HepG2 (cell line): ENCODE results near the gene HOXD9. TPM values are rescaled to one million over a fixed set of nuclear protein-coding genes. Genes with fewer than 3 reads are reported as not detected.

ENCODE experiments used
- ATAC-seq: fragments of 200-7000 bp; cut with Tn5 transposase; 3 replicates; pipeline ENCODE4 v1.9.1; 2020; ENCODE audit warnings: mild to moderate bottlenecking, moderate library complexity
- BruUV-seq: library from RNA; stranded (reverse); fragments of 400-500 nt; replicated peaks from 2 replicates; lab custom pipeline; 2021; lab: Mats Ljungman, UMichigan
- CTCF ChIA-PET: fragments of 300-600 bp; formaldehyde crosslinking; extraction: SDS; loops from one replicate; lab custom pipeline; 2021; ENCODE audit warnings: low total read pairs, inconsistent platforms, low intra/inter-chr PET ratio; lab: Yijun Ruan, JAX
- POLR2A ChIA-PET: fragments of 350-600 bp; sonication (Branson Sonifier 250); formaldehyde crosslinking; loops from one replicate; lab custom pipeline; 2020; ENCODE audit warnings: antibody characterized with exemption, inconsistent platforms; lab: Yijun Ruan, JAX
- DNase-seq: peaks from one replicate; pipeline ENCODE4 v3.0.0-alpha.2; 2015; ENCODE audit warnings: low spot score
- FAIRE-seq: peaks from 3 replicates; lab custom pipeline; 2011; peaks lifted over from hg19 to GRCh38; lab: Jason Lieb, UNC
- H2AFZ ChIP-seq: one replicate; pipeline ENCODE4 v1.6.1; 2011; ENCODE audit warnings: low read length, inconsistent platforms
- H3K27ac ChIP-seq: fragments of 300-600 bp; 3 replicates; pipeline ENCODE4 v1.8.0; 2011; ENCODE audit warnings: mixed run types, mild to moderate bottlenecking, mixed read lengths, low read length, inconsistent platforms; ENCODE audit not compliant: insufficient read depth; ENCODE audit errors: extremely low read length
- H3K27me3 ChIP-seq, 2 experiments: fragments of 200-600 bp in 1 of 2; 2 replicates in 1 of 2; 3 replicates in 1 of 2; pipeline versions ENCODE4 v1.6.0 to v1.8.0; 2011; ENCODE audit warnings: low read length in 2 of 2, mild to moderate bottlenecking in 2 of 2, moderate library complexity in 2 of 2, inconsistent platforms in 1 of 2; ENCODE audit not compliant: insufficient read depth in 2 of 2, control insufficient read depth in 1 of 2
- H3K36me3 ChIP-seq, 2 experiments: fragments of 200-600 bp in 1 of 2; replicated peaks in 1 of 2; 2 replicates in 1 of 2; 3 replicates in 1 of 2; pipeline versions ENCODE4 v1.5.1 to v1.8.0; 2011; ENCODE audit warnings: low read length in 2 of 2, inconsistent platforms in 1 of 2; ENCODE audit not compliant: insufficient read depth in 2 of 2, control insufficient read depth in 1 of 2
- H3K4me1 ChIP-seq: 2 replicates; pipeline ENCODE4 v1.5.1; 2012; ENCODE audit warnings: low read length, inconsistent platforms; ENCODE audit not compliant: insufficient read depth
- H3K4me2 ChIP-seq: 2 replicates; pipeline ENCODE4 v1.6.0; 2011; ENCODE audit warnings: low read depth, low read length, inconsistent platforms
- H3K4me3 ChIP-seq, 3 experiments: fragments of 200-600 bp in 1 of 3; sonication (generic), shearing (Covaris generic) in 1 of 3; replicated peaks in 1 of 3; 2 replicates each; pipeline ENCODE4 v1.5.1; 2011 to 2016; ENCODE audit warnings: low read length in 3 of 3, inconsistent platforms in 2 of 3, low read depth in 2 of 3, mild to moderate bottlenecking in 2 of 3, control low read depth in 1 of 3, mixed read lengths in 1 of 3; ENCODE audit not compliant: insufficient read depth in 1 of 3
- H3K79me2 ChIP-seq: one replicate; pipeline ENCODE4 v1.6.1; 2011; ENCODE audit warnings: low read length, inconsistent platforms; ENCODE audit not compliant: insufficient read depth
- H3K9ac ChIP-seq: 2 replicates; pipeline ENCODE4 v1.6.0; 2011; ENCODE audit warnings: mild to moderate bottlenecking, low read depth, low read length, inconsistent platforms; ENCODE audit not compliant: insufficient read depth
- H3K9me3 ChIP-seq: 2 replicates; pipeline ENCODE4 v1.5.1; 2012; ENCODE audit warnings: mild to moderate bottlenecking, low read length
- H4K20me1 ChIP-seq: 2 replicates; pipeline ENCODE4 v1.6.0; 2011; ENCODE audit warnings: inconsistent platforms, mild to moderate bottlenecking, low read length, moderate library complexity; ENCODE audit not compliant: insufficient read depth
- AHR ChIP-seq: IDR thresholded peaks from 2 replicates; pipeline ENCODE4 v1.6.1; 2018; ENCODE audit warnings: missing genetic modification reagents, missing compliant biosample characterization
- FOXJ3 ChIP-seq: sonication (generic); formaldehyde crosslinking; IDR thresholded peaks from 2 replicates; pipeline ENCODE4 v1.4.0; 2020; ENCODE audit warnings: missing genetic modification reagents, mild to moderate bottlenecking, borderline replicate concordance
- KLF12 ChIP-seq: sonication (generic); formaldehyde crosslinking; IDR thresholded peaks from 2 replicates; pipeline ENCODE4 v1.4.0; 2020; ENCODE audit warnings: missing genetic modification reagents, borderline replicate concordance
- MYPOP ChIP-seq: sonication (generic); formaldehyde crosslinking; IDR thresholded peaks from 2 replicates; pipeline ENCODE4 v1.8.1; 2023; ENCODE audit warnings: mild to moderate bottlenecking, moderate library complexity, missing genetic modification reagents
- NFE2L2 ChIP-seq: fragments of 150-350 bp; IDR thresholded peaks from 2 replicates; pipeline ENCODE4 v1.6.1; 2014; ENCODE audit warnings: low read length
- RERE ChIP-seq: IDR thresholded peaks from 2 replicates; pipeline ENCODE4 v1.6.1; 2016; ENCODE audit warnings: low read depth, missing genetic modification reagents, missing compliant biosample characterization
- RFX5 ChIP-seq: IDR thresholded peaks from 2 replicates; pipeline ENCODE4 v1.6.1; 2011; ENCODE audit warnings: low read depth, low read length, improper control_type of control experiment
- TBL1XR1 ChIP-seq: fragments of 150-350 bp; IDR thresholded peaks from 2 replicates; pipeline ENCODE4 v1.6.1; 2014; ENCODE audit warnings: borderline replicate concordance, low read length; ENCODE audit not compliant: partially characterized antibody
- ZBTB1 ChIP-seq: sonication (generic); formaldehyde crosslinking; IDR thresholded peaks from 2 replicates; pipeline ENCODE4 v1.4.0; 2020; ENCODE audit warnings: missing genetic modification reagents, borderline replicate concordance
- ZBTB42 ChIP-seq: sonication (generic); formaldehyde crosslinking; IDR thresholded peaks from 2 replicates; pipeline ENCODE4 v1.5.0; 2020; ENCODE audit warnings: mild to moderate bottlenecking, missing genetic modification reagents
- ZC3H13 ChIP-seq: sonication (generic); formaldehyde crosslinking; IDR thresholded peaks from 2 replicates; pipeline ENCODE4 v1.8.1; 2023; ENCODE audit warnings: mild to moderate bottlenecking, missing genetic modification reagents, moderate library complexity
- ZNF331 ChIP-seq: sonication (generic); formaldehyde crosslinking; IDR thresholded peaks from 2 replicates; pipeline ENCODE4 v1.4.0; 2020; ENCODE audit warnings: missing genetic modification reagents
- ZNF558 ChIP-seq: sonication (generic); formaldehyde crosslinking; IDR thresholded peaks from 2 replicates; pipeline ENCODE4 v1.9.0; 2022; ENCODE audit warnings: mild to moderate bottlenecking, missing genetic modification reagents, borderline replicate concordance
- ZSCAN5A ChIP-seq: sonication (generic); formaldehyde crosslinking; IDR thresholded peaks from 2 replicates; pipeline ENCODE4 v1.8.0; 2022; ENCODE audit warnings: mild to moderate bottlenecking, missing genetic modification reagents, borderline replicate concordance
- WGBS: methylation state at CpG from one replicate; pipeline ENCODE4 v1.1.6; 2017; ENCODE audit warnings: low lambda C conversion rate; 5-methylcytosine and 5-hydroxymethylcytosine counted together
- in situ Hi-C: cut with HindIII; loops from 2 replicates; pipeline ENCODE4 v1.10.0; 2017; ENCODE audit warnings: low pct_unique_long_range_greater_than_20kb; ENCODE audit not compliant: extremely low pct_ligation_motif_present
- intact Hi-C: fragments of 100-400 bp; cut with micrococcal nuclease; formaldehyde crosslinking; loops from one replicate; pipeline ENCODE4 v1.10.0; 2022; ENCODE audit not compliant: unreplicated experiment
- polyA plus RNA-seq, 8 experiments: library from polyadenylated mRNA; depleted of rRNA in 3 of 8; stranded (reverse) in 7 of 8; unstranded in 1 of 8; fragments of >200 nt; fragmentation: Illumina TruSeq in 4 of 8; extraction: Trizol in 4 of 8; gene quantifications; 2 replicates each; pipeline versions ENCODE4 v1.2.1 to v1.2.3, GENCODE V29; 2011 to 2016; ENCODE audit warnings: low read depth in 4 of 8, missing spikeins in 1 of 8, mixed read lengths in 1 of 8; ENCODE audit not compliant: insufficient read depth in 1 of 8
- total RNA-seq, 5 experiments: library from RNA; depleted of rRNA; stranded (reverse); fragments of >200 nt; fragmentation: Illumina TruSeq; extraction: Trizol; gene quantifications; 2 replicates each; pipeline ENCODE4 v1.2.3, GENCODE V29; 2016; ENCODE audit warnings: low read depth in 1 of 5

The HOXD9 gene
- total and polyA plus RNA-seq, 2 of the 13 experiments (the other 11 are each of a cell fraction or from before 2014, with no cell fraction given) = not detected

GRCh38 chr2:176105078-176105729 is 17.3 kb upstream of the HOXD9 start:
- BruUV-seq = no TSS peak
- Histone ChIP-seq H3K9ac (no peak overlapping the region), H3K9me3 (no peaks in the 10 kb centered on the region), H3K36me3 (no peaks in the 10 kb centered on the region), H2AFZ (no peak overlapping the region), H3K27me3 (peaks cover 33 to 90% of the 10 kb centered on the region in 2 experiments), H3K4me3 (no peak overlapping the region), H3K4me2 (no peak overlapping the region), H3K4me1 (no peaks in the 10 kb centered on the region), H3K27ac (no peak overlapping the region), H4K20me1 (no peaks in the 10 kb centered on the region; the same call in 1 of the 2 replicates), H3K79me2 (no peaks in the 10 kb centered on the region)
- intact Hi-C loops = no loop called here
- DNase-seq (no peak), FAIRE-seq (no peak), ATAC-seq (peak; percentile 9; the same call in 2 of the 3 replicates)
- in situ Hi-C loops = loop anchor here (10.0 kb wide), 1 partner anchor 1070 kb away; no protein-coding TSS in a partner anchor
- CTCF ChIA-PET = no interaction called here
- POLR2A ChIA-PET = no interaction called here
- 27% methylated on average over 25 of the region's 25 CpGs for WGBS
- no peak for TF ChIP-seq MYPOP (CRISPR knock-in tag)
- TF ChIP-seq ZNF331 = no peak
- TF ChIP-seq ZBTB1 (CRISPR knock-in tag) = no peak
- no peak for TF ChIP-seq ZSCAN5A (CRISPR knock-in tag)
- no peak for TF ChIP-seq TBL1XR1
- no peak for TF ChIP-seq ZC3H13
- no peak for TF ChIP-seq AHR (CRISPR knock-in tag)
- TF ChIP-seq NFE2L2 = no peak
- no peak for TF ChIP-seq ZNF558 (CRISPR knock-in tag)
- no peak for TF ChIP-seq RFX5
- TF ChIP-seq RERE (CRISPR knock-in tag) = no peak
- TF ChIP-seq ZBTB42 (CRISPR knock-in tag) = no peak
- TF ChIP-seq KLF12 (CRISPR knock-in tag) = no peak
- no peak for TF ChIP-seq FOXJ3
